HEK293 (cell line): ENCODE measurements around the gene ARHGEF28.

Experiments used
- GLI4 ChIP-seq: fragments of 450-650 bp; formaldehyde crosslinking; IDR thresholded peaks from 2 replicates; pipeline ENCODE4 v1.5.1; 2016; ENCODE audit warnings: missing biosample characterization, missing genetic modification characterization
- GLIS1 ChIP-seq: fragments of 450-650 bp; formaldehyde crosslinking; IDR thresholded peaks from 2 replicates; pipeline ENCODE4 v1.5.1; 2016; ENCODE audit warnings: missing biosample characterization, missing genetic modification characterization
- ZNF112 ChIP-seq: fragments of 450-650 bp; formaldehyde crosslinking; IDR thresholded peaks from 2 replicates; pipeline ENCODE4 v1.5.0; 2017; ENCODE audit warnings: missing biosample characterization, missing genetic modification characterization
- ZNF138 ChIP-seq: fragments of 450-650 bp; formaldehyde crosslinking; IDR thresholded peaks from 2 replicates; pipeline ENCODE4 v1.5.1; 2016; ENCODE audit warnings: missing biosample characterization, missing genetic modification characterization, borderline replicate concordance
- ZNF274 ChIP-seq, 2 experiments: fragments of 200-500 bp in 1 of 2; fragments of 450-650 bp in 1 of 2; sonication (Bioruptor generic) in 1 of 2; formaldehyde crosslinking in 1 of 2; IDR thresholded peaks; 2 replicates each; pipeline versions ENCODE4 v1.5.1 to v1.6.1; 2014 to 2016; ENCODE audit warnings: borderline replicate concordance in 1 of 2, inconsistent platforms in 1 of 2, low read length in 1 of 2, missing biosample characterization in 1 of 2, missing genetic modification characterization in 1 of 2
- ZNF76 ChIP-seq: fragments of 450-650 bp; formaldehyde crosslinking; IDR thresholded peaks from 2 replicates; pipeline ENCODE4; 2016; ENCODE audit warnings: low read depth, missing biosample characterization, missing genetic modification characterization, borderline replicate concordance
- ZNF777 ChIP-seq: fragments of 450-650 bp; formaldehyde crosslinking; IDR thresholded peaks from 2 replicates; pipeline ENCODE4 v1.5.1; 2017; ENCODE audit warnings: missing biosample characterization, missing genetic modification characterization, borderline replicate concordance
- TF ChIP-seq, protein P1 (sequence below): fragments of 450-650 bp; formaldehyde crosslinking; IDR thresholded peaks from 2 replicates; pipeline ENCODE4 v1.5.1; 2016; ENCODE audit warnings: missing biosample characterization, missing genetic modification characterization
- TF ChIP-seq, protein P2 (sequence below): fragments of 450-650 bp; formaldehyde crosslinking; IDR thresholded peaks from 2 replicates; pipeline ENCODE4 v1.5.1; 2016; ENCODE audit warnings: missing biosample characterization, missing genetic modification characterization, low read depth

DNA sequence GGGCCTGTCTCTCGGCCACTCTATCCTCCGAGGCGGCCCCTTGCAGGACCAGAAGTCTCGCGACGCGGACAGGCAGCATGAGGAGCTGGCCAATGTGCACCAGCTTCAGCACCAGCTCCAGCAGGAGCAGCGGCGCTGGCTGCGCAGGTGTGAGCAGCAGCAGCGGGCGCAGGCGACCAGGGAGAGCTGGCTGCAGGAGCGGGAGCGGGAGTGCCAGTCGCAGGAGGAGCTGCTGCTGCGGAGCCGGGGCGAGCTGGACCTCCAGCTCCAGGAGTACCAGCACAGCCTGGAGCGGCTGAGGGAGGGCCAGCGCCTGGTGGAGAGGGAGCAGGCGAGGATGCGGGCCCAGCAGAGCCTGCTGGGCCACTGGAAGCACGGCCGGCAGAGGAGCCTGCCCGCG lies 283.5 kb downstream of the ARHGEF28 start:
- TF ChIP-seq ZNF274 (IDR thresholded peaks at IDR 0.05; ENCODE audit: low read length) (no peak), ZNF274 (tag by site-specific recombination; IDR thresholded peaks at IDR 0.05; ENCODE audit: borderline replicate concordance) (no peak), ZNF138 (tag by site-specific recombination) (no peak), GLIS1 (no peak), GLI4 (no peak), ZNF112 (no peak), ZNF777 (no peak), ZNF76 (no peak)
- TF ChIP-seq, protein P1, sequence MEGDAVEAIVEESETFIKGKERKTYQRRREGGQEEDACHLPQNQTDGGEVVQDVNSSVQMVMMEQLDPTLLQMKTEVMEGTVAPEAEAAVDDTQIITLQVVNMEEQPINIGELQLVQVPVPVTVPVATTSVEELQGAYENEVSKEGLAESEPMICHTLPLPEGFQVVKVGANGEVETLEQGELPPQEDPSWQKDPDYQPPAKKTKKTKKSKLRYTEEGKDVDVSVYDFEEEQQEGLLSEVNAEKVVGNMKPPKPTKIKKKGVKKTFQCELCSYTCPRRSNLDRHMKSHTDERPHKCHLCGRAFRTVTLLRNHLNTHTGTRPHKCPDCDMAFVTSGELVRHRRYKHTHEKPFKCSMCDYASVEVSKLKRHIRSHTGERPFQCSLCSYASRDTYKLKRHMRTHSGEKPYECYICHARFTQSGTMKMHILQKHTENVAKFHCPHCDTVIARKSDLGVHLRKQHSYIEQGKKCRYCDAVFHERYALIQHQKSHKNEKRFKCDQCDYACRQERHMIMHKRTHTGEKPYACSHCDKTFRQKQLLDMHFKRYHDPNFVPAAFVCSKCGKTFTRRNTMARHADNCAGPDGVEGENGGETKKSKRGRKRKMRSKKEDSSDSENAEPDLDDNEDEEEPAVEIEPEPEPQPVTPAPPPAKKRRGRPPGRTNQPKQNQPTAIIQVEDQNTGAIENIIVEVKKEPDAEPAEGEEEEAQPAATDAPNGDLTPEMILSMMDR (tag by site-specific recombination): no peak
- TF ChIP-seq, protein P2, sequence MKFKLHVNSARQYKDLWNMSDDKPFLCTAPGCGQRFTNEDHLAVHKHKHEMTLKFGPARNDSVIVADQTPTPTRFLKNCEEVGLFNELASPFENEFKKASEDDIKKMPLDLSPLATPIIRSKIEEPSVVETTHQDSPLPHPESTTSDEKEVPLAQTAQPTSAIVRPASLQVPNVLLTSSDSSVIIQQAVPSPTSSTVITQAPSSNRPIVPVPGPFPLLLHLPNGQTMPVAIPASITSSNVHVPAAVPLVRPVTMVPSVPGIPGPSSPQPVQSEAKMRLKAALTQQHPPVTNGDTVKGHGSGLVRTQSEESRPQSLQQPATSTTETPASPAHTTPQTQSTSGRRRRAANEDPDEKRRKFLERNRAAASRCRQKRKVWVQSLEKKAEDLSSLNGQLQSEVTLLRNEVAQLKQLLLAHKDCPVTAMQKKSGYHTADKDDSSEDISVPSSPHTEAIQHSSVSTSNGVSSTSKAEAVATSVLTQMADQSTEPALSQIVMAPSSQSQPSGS (tag by site-specific recombination): no peak
